Activated CD8-positive, alpha-beta T cell treated with anti-CD3 and anti-CD28 coated beads for 36 hours (primary cell): ENCODE measurements around the gene TBC1D14. TPM values are rescaled to one million over a fixed set of nuclear protein-coding genes. Genes with fewer than 3 reads are reported as not detected.

Experiments
- ATAC-seq: fragments of 200-7000 bp; cut with Tn5 transposase; one replicate; pipeline ENCODE4 v1.10.0; 2021; ENCODE audit warnings: mild to moderate bottlenecking, moderate library complexity
- CTCF ChIA-PET: fragments of 350-600 bp; sonication (Branson Sonifier 250); formaldehyde crosslinking; loops from one replicate; lab custom pipeline; 2021; ENCODE audit warnings: antibody characterized with exemption; lab: Charles Lee
- POLR2A ChIA-PET: fragments of 350-600 bp; sonication (Branson Sonifier 250); formaldehyde crosslinking; loops from one replicate; lab custom pipeline; 2021; ENCODE audit warnings: antibody characterized with exemption; lab: Charles Lee
- DNase-seq: peaks from one replicate; pipeline ENCODE4 v3.0.0-alpha.2; 2020
- H3K27ac Mint-ChIP-seq: one replicate; pipeline ENCODE4 v1.8.0; 2021; ENCODE audit warnings: mild to moderate bottlenecking, mixed read lengths
- H3K27me3 Mint-ChIP-seq: one replicate; pipeline ENCODE4 v1.8.0; 2021; ENCODE audit warnings: mixed read lengths
- H3K36me3 Mint-ChIP-seq: one replicate; pipeline ENCODE4 v1.8.0; 2021; ENCODE audit warnings: low read depth, mixed read lengths
- H3K4me1 Mint-ChIP-seq: one replicate; pipeline ENCODE4 v1.8.0; 2021; ENCODE audit warnings: low read depth, mixed read lengths
- H3K4me3 Mint-ChIP-seq: one replicate; pipeline ENCODE4 v1.8.0; 2021; ENCODE audit warnings: mild to moderate bottlenecking, moderate library complexity, mixed read lengths
- H3K9me3 Mint-ChIP-seq: one replicate; pipeline ENCODE4 v1.8.0; 2021; ENCODE audit warnings: mixed read lengths
- intact Hi-C: fragments of 100-400 bp; cut with micrococcal nuclease; formaldehyde crosslinking; loops from one replicate; pipeline ENCODE4 v1.10.0; 2022
- total RNA-seq, 2 experiments: library from RNA; stranded (reverse); gene quantifications; one replicate each; pipeline ENCODE4 v1.2.3, GENCODE V29; 2021
- TF ChIP-seq, protein P1 (sequence below): fragments of 200-600 bp; IDR thresholded peaks from one replicate; pipeline ENCODE4 v1.8.0; 2022; ENCODE audit warnings: antibody characterized with exemption, mild to moderate bottlenecking

Gene TBC1D14
- total RNA-seq, 2 experiments from 2014 or later, result 34.7 to 36.3 TPM

DNA sequence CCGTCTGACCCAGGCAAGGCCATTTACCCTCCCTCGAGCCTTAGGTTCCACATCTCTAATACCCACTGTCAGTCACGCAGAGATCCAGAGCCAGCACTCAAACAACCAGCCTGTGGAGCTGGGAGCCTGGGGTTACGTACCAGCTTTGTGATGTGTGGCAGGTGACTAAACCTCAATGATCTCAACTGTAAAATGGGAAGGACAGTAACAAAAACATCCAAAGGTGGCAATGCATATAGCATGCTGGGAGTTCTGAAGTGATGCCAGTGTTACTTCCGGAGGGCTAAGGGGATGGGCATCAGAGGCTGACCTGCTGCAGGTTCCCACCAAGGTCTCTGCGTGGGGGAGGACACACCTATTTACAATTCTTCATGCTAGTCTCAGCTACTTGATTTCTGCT, 152.2 kb downstream of the TBC1D14 start:
- Mint-ChIP-seq H3K4me1 (peaks cover 40% of the 10 kb centered on the region), H3K27me3 (no peaks in the 10 kb centered on the region), H3K4me3 (no peak overlapping the region), H3K27ac (no peak overlapping the region), H3K36me3 (peaks cover 64% of the 10 kb centered on the region), H3K9me3 (no peaks in the 10 kb centered on the region)
- DNase-seq, result no peak
- ChIA-PET POLR2A (interaction anchor here (0.6 to 10.2 kb wide), 6 partner anchors 9 to 1137 kb away, joined by 3 to 67 read pairs (median 3); partner anchors contain the start of gene TADA2B), CTCF (interaction anchor here (0.5 to 2.1 kb wide), 6 partner anchors 9 to 120 kb away, joined by 3 to 9 read pairs (median 4); partner anchors contain the start of gene TADA2B)
- TF ChIP-seq, protein P1, sequence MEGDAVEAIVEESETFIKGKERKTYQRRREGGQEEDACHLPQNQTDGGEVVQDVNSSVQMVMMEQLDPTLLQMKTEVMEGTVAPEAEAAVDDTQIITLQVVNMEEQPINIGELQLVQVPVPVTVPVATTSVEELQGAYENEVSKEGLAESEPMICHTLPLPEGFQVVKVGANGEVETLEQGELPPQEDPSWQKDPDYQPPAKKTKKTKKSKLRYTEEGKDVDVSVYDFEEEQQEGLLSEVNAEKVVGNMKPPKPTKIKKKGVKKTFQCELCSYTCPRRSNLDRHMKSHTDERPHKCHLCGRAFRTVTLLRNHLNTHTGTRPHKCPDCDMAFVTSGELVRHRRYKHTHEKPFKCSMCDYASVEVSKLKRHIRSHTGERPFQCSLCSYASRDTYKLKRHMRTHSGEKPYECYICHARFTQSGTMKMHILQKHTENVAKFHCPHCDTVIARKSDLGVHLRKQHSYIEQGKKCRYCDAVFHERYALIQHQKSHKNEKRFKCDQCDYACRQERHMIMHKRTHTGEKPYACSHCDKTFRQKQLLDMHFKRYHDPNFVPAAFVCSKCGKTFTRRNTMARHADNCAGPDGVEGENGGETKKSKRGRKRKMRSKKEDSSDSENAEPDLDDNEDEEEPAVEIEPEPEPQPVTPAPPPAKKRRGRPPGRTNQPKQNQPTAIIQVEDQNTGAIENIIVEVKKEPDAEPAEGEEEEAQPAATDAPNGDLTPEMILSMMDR, result no peak
- intact Hi-C loops, result no loop called here
- ATAC-seq, result no peak

DNA sequence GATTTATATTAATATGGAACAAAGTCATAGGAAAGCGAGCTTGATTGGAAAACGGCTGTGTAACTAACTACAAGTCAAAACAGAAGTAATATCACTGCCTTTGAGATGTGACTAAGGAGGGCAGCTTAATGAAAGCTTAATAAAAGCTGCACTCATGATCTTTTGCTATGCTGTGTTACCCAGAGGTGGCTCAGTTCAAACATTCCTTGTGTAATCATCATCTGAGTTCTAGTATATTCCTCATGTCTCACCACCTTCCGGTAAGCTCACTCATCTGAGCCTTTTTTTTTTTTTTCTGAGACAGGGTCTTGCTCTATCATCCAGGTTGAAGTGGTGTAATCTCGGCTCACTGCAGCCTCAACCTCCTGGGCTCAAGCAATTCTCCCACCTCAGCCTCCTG, 153.2 kb downstream of the TBC1D14 start:
- Mint-ChIP-seq H3K36me3 (peaks cover 68% of the 10 kb centered on the region), H3K4me1 (peaks cover 42% of the 10 kb centered on the region), H3K27ac (peak overlapping the region; percentile 66), H3K4me3 (no peak overlapping the region), H3K9me3 (no peaks in the 10 kb centered on the region), H3K27me3 (no peaks in the 10 kb centered on the region)
- CTCF ChIA-PET, result interaction anchor here (1.0 to 2.1 kb wide), 3 partner anchors 8 to 120 kb away, joined by 3 to 9 read pairs (median 6); partner anchors contain the start of gene TADA2B
- no peak for DNase-seq
- intact Hi-C loops, result no loop called here
- TF ChIP-seq, protein P1, result no peak
- no peak for ATAC-seq
- POLR2A ChIA-PET, result interaction anchor here (0.7 to 10.2 kb wide), 5 partner anchors 8 to 99 kb away, joined by 3 to 67 read pairs (median 3); partner anchors contain the start of gene TADA2B

DNA sequence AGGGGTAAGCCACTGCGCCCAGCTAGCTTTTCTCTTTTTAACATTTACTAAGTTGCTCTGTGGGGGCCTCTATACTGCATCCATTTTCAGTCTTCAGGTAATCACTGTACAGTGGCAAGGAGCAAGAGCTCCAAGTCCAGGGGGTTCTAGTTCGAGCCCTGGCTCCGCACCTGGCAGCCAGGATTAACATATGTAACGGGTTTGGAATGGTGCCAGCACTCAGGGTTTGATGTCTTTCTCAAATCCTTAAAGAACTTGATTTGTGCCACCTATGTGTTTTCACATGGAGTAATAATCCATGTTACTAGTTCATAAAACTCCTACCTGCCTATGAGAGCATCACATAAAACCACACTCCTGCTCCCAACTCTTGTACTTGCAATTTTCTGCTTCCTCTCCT, 153.7 kb downstream of the TBC1D14 start:
- ChIA-PET POLR2A (interaction anchor here (0.7 to 10.2 kb wide), 5 partner anchors 8 to 100 kb away, joined by 3 to 67 read pairs (median 3); partner anchors contain the start of gene TADA2B), CTCF (interaction anchor here (1.2 kb wide), 1 partner anchor 20 kb away, joined by 3 read pairs; the partner anchor contains the start of gene TADA2B)
- Mint-ChIP-seq H3K4me3 (no peak overlapping the region), H3K27ac (peak overlapping the region; percentile 66), H3K27me3 (no peaks in the 10 kb centered on the region), H3K4me1 (peaks cover 40% of the 10 kb centered on the region), H3K36me3 (peaks cover 68% of the 10 kb centered on the region), H3K9me3 (no peaks in the 10 kb centered on the region)
- intact Hi-C loops, result no loop called here
- no peak for DNase-seq
- ATAC-seq, result no peak
- TF ChIP-seq, protein P1, result no peak

DNA sequence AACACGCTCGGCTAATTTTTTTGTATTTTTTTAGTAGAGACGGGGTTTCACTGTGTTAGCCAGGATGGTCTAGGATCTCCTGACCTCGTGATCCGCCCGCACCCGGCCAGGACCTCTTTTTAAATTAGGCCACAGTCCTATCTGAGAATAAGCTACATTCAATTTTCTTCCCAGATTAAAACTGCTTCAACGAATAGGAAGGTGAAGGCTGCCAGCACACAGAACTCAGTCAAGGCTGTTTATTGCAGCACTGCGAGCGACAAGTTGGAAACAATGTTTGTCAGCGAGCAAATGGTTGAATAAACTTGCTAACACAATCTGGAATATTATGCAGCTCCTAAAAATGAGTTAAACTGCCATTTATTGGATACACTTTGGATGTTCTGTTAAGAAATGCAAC, 156.4 kb downstream of the TBC1D14 start:
- Mint-ChIP-seq H3K27me3 (peaks cover 1% of the 10 kb centered on the region), H3K36me3 (peaks cover 52% of the 10 kb centered on the region), H3K27ac (peak overlapping the region; percentile 55), H3K4me3 (peak overlapping the region; percentile 91), H3K9me3 (no peaks in the 10 kb centered on the region), H3K4me1 (peaks cover 42% of the 10 kb centered on the region)
- CTCF ChIA-PET, result interaction anchor here (0.8 to 4.9 kb wide), 7 partner anchors 8 to 364 kb away, joined by 3 to 92 read pairs (median 4); partner anchors contain the start of gene TADA2B
- TF ChIP-seq, protein P1, result no peak
- DNase-seq (no peak), ATAC-seq (no peak)
- intact Hi-C loops, result loop anchor here (5.0 kb wide), 1 partner anchor 149 kb away; no protein-coding TSS in a partner anchor
- POLR2A ChIA-PET, result interaction anchor here (0.7 to 7.3 kb wide), 11 partner anchors 7 to 350 kb away, joined by 3 to 123 read pairs (median 6); partner anchors contain the start of genes BLOC1S4 and TADA2B

DNA sequence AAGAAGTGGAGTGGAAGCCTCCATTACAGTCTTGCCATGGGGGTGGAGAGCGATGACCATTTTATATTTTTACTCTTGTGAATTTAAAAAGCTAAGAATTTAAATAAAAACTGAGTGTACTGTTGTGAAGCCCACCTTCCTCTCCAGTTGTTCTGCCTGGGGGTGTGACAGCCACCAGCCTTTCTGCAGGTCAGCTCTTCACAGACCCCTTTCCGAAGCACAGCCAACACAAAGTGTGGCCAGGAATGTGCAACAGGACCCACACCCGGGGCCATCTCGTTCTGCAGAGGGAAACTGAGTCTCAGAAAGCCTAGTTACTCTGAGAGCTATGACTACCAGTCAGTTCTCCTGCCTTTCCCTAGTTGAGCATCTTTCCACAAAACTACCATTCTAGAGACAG, 156.9 kb downstream of the TBC1D14 start:
- TF ChIP-seq, protein P1, result no peak
- no peak for ATAC-seq
- DNase-seq, result no peak
- Mint-ChIP-seq H3K4me1 (peaks cover 42% of the 10 kb centered on the region), H3K36me3 (peaks cover 48% of the 10 kb centered on the region), H3K9me3 (no peaks in the 10 kb centered on the region), H3K27ac (peak overlapping the region; percentile 92), H3K4me3 (peak overlapping the region; percentile 91), H3K27me3 (peaks cover 1% of the 10 kb centered on the region)
- ChIA-PET CTCF (interaction anchor here (1.1 to 4.9 kb wide), 8 partner anchors 8 to 92 kb away, joined by 3 to 92 read pairs (median 5); partner anchors contain the start of gene TADA2B), POLR2A (interaction anchor here (0.7 to 7.3 kb wide), 11 partner anchors 8 to 350 kb away, joined by 3 to 123 read pairs (median 6); partner anchors contain the start of genes BLOC1S4 and TADA2B)
- intact Hi-C loops, result loop anchor here (5.0 kb wide), 1 partner anchor 149 kb away; no protein-coding TSS in a partner anchor
